Breast epithelium (tissue), 3 donors: Measurements from ENCODE around the gene TSPAN17.

Experiments
- CTCF ChIP-seq, 3 donors: fragments of 450-650 bp; IDR thresholded peaks; one replicate each; pipeline ENCODE4 v1.5.1; 2016 to 2017; ENCODE audit warnings: antibody characterized with exemption in 3 of 3, mild to moderate bottlenecking in 3 of 3, moderate library complexity in 3 of 3
- POLR2AphosphoS5 ChIP-seq, 3 donors: sonication (generic); formaldehyde crosslinking; IDR thresholded peaks; one replicate each; pipeline ENCODE4 v1.6.1; 2017; ENCODE audit warnings: antibody characterized with exemption in 3 of 3

- no peak for TF ChIP-seq CTCF (IDR thresholded peaks at IDR 0.05)
- no peak for TF ChIP-seq POLR2AphosphoS5 (IDR thresholded peaks at IDR 0.05)
These were observed 57.5 kb downstream of the TSPAN17 start for GRCh38 chr5:176704817-176705216.
